Liver (tissue), 9 donors: ENCODE measurements around the gene CTSE. TPM values are rescaled to one million over a fixed set of nuclear protein-coding genes. Genes with fewer than 3 reads are reported as not detected.

Experiments used
- DNase-seq: peaks from one replicate; pipeline ENCODE4 v3.0.0-alpha.2; 2017; ENCODE audit warnings: low spot score
- H3K27ac ChIP-seq, 2 donors: one replicate each; pipeline ENCODE4 v1.7.0; 2013; ENCODE audit warnings: inconsistent platforms in 2 of 2, low read length in 2 of 2, control low read depth in 1 of 2, low read depth in 1 of 2, mild to moderate bottlenecking in 1 of 2
- H3K27me3 ChIP-seq, 4 donors: one replicate each; pipeline versions ENCODE4 v1.6.1 to v1.7.0; 2013; ENCODE audit warnings: low read length in 3 of 4, inconsistent platforms in 1 of 4, mild to moderate bottlenecking in 1 of 4, moderate library complexity in 1 of 4; ENCODE audit not compliant: control insufficient read depth in 4 of 4, insufficient read depth in 4 of 4
- H3K36me3 ChIP-seq, 4 donors: one replicate each; pipeline versions ENCODE4 v1.6.1 to v1.7.0; 2013; ENCODE audit warnings: low read length in 3 of 4, mild to moderate bottlenecking in 3 of 4, low read depth in 1 of 4, moderate library complexity in 1 of 4; ENCODE audit not compliant: control insufficient read depth in 4 of 4, insufficient read depth in 3 of 4
- H3K4me1 ChIP-seq, 4 donors: one replicate each; pipeline versions ENCODE4 v1.6.1 to v1.7.0; 2013; ENCODE audit warnings: low read length in 3 of 4, mild to moderate bottlenecking in 3 of 4, moderate library complexity in 1 of 4; ENCODE audit not compliant: control insufficient read depth in 4 of 4, insufficient read depth in 4 of 4
- H3K4me3 ChIP-seq, 3 donors: one replicate each; pipeline versions ENCODE4 v1.6.1 to v1.7.0; 2013; ENCODE audit warnings: low read length in 3 of 3, control low read depth in 1 of 3, low read depth in 1 of 3, mild to moderate bottlenecking in 1 of 3
- H3K9ac ChIP-seq, 2 donors: one replicate each; pipeline ENCODE4 v1.7.0; 2013; ENCODE audit warnings: low read length in 2 of 2, mild to moderate bottlenecking in 2 of 2, moderate library complexity in 2 of 2, control low read depth in 1 of 2, low read depth in 1 of 2
- H3K9me3 ChIP-seq, 4 donors: one replicate each; pipeline versions ENCODE4 v1.6.1 to v1.7.0; 2013; ENCODE audit warnings: low read length in 3 of 4; ENCODE audit not compliant: control insufficient read depth in 4 of 4
- EGR1 ChIP-seq, 2 donors: IDR thresholded peaks; 2 replicates each; pipeline ENCODE4 v1.6.1; 2016 to 2018; ENCODE audit warnings: antibody characterized with exemption in 2 of 2, low read depth in 2 of 2
- FOXA1 ChIP-seq: IDR thresholded peaks from 2 replicates; pipeline ENCODE4 v1.6.1; 2016; ENCODE audit warnings: antibody characterized with exemption
- FOXA2 ChIP-seq: IDR thresholded peaks from 2 replicates; pipeline ENCODE4 v1.6.1; 2016; ENCODE audit warnings: antibody characterized with exemption
- GABPA ChIP-seq, 2 donors: IDR thresholded peaks in 1 of 2; conservative IDR thresholded peaks in 1 of 2; 2 replicates each; pipeline ENCODE4 v1.6.1; 2016; ENCODE audit warnings: antibody characterized with exemption in 2 of 2, mild to moderate bottlenecking in 1 of 2, moderate library complexity in 1 of 2
- HNF4G ChIP-seq: IDR thresholded peaks from 2 replicates; pipeline ENCODE4 v1.6.1; 2016; ENCODE audit warnings: antibody characterized with exemption
- NR2F2 ChIP-seq: IDR thresholded peaks from 2 replicates; pipeline ENCODE4 v1.6.1; 2016; ENCODE audit warnings: antibody characterized with exemption
- RAD21 ChIP-seq, 2 donors: IDR thresholded peaks; 2 replicates each; pipeline ENCODE4 v1.6.1; 2016; ENCODE audit warnings: antibody characterized with exemption in 2 of 2, mild to moderate bottlenecking in 2 of 2
- RXRA ChIP-seq, 2 donors: IDR thresholded peaks; 2 replicates each; pipeline ENCODE4 v1.6.1; 2017 to 2018; ENCODE audit warnings: antibody characterized with exemption in 2 of 2, mild to moderate bottlenecking in 1 of 2
- SP1 ChIP-seq: IDR thresholded peaks from 2 replicates; pipeline ENCODE4 v1.6.1; 2018; ENCODE audit warnings: antibody characterized with exemption, mild to moderate bottlenecking
- TAF1 ChIP-seq: conservative IDR thresholded peaks from 2 replicates; pipeline ENCODE4 v1.6.1; 2016; ENCODE audit warnings: antibody characterized with exemption, mild to moderate bottlenecking
- YY1 ChIP-seq: IDR thresholded peaks from 2 replicates; pipeline ENCODE4 v1.6.1; 2016; ENCODE audit warnings: antibody characterized with exemption, mild to moderate bottlenecking
- WGBS: extraction: QIAGEN DNeasy Blood & Tissue Kit; methylation state at CpG from one replicate; pipeline ENCODE4 v1.1.7; 2013; 5-methylcytosine and 5-hydroxymethylcytosine counted together
- polyA plus RNA-seq, 2 donors: library from polyadenylated mRNA; stranded (reverse) in 1 of 2; unstranded in 1 of 2; fragments of 200-250 nt in 1 of 2; fragments of >200 nt in 1 of 2; fragmentation: Nextera tagmentation in 1 of 2; extraction: Ambion mirVana in 1 of 2; gene quantifications; one replicate each; pipeline versions ENCODE4 v1.2.1 to v1.2.3, GENCODE V29; 2013 to 2015
- total RNA-seq, 2 donors: library from RNA; depleted of rRNA; stranded (reverse); fragments of >200 nt; gene quantifications; one replicate each; pipeline ENCODE4 v1.2.3, GENCODE V29; 2014
- TF ChIP-seq, protein P1 (sequence below): IDR thresholded peaks from 2 replicates; pipeline ENCODE4 v1.6.1; 2016; ENCODE audit warnings: antibody characterized with exemption
- TF ChIP-seq, protein P2 (sequence below): IDR thresholded peaks from 2 replicates; pipeline ENCODE4 v1.6.1; 2016; ENCODE audit warnings: antibody characterized with exemption
- TF ChIP-seq, protein P3 (sequence below): IDR thresholded peaks from 2 replicates; pipeline ENCODE4 v1.6.1; 2016; ENCODE audit warnings: antibody characterized with exemption, mild to moderate bottlenecking
- TF ChIP-seq, protein P4 (sequence below): fragments of 150-350 bp; IDR thresholded peaks from 2 replicates; pipeline ENCODE4 v1.5.1; 2017; ENCODE audit warnings: improper control_type of control experiment, low read depth, low read length; ENCODE audit not compliant: missing input control
- donor health status: healthy.
- donor health status: healthy.
- donor health status: healthy.
- donor health status: healthy.
- donor health status: healthy.

The CTSE gene
- total and polyA plus RNA-seq, 4 donors: under 0.01 to 32.8 (median 0.06) TPM

DNA sequence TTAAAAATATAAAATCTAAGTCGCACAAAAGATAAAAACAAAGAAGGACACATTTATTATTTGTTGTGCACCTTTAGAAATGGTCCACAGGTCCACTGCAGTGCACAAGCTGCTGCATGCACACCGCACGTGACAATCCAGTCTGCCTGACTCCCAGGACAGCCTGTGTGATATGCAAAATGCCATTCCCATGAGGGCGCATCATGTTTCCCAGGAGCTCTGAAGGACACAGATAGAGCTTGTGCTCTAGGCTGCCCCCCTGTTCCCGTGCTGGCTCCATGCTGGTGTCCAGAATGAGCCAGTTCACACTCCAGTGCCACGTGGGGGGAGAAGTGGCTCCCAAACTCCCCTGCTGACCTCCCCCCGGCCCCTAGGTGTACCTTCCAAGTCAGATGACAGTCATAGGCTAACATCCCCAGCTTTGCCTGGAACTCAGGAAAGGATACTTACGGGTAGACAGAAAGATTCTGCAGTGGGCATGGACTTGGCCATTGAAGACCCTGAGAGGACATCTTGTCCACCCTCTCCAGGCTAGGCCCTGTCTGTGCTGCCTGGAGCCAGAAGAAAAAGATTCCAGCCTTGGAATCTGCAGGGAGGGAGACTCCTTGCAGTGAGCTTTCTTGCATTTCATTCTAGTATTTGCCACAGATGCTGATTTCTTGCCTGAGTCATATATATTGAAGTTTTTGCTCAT is 46.8 kb downstream of the CTSE start:
- DNase-seq: no peak
- Histone ChIP-seq H3K4me3 (no peak overlapping the region), H3K36me3 (no peaks in the 10 kb centered on the region), H3K27me3 (no peaks in the 10 kb centered on the region), H3K9me3 (no peaks in the 10 kb centered on the region), H3K9ac (no peak overlapping the region), H3K27ac (no peak overlapping the region), H3K4me1 (no peaks in the 10 kb centered on the region)
- 57% methylated on average over 8 of the region's 8 CpGs for WGBS
- no peak for TF ChIP-seq RXRA (IDR thresholded peaks at IDR 0.05)
- no peak for TF ChIP-seq GABPA (IDR thresholded peaks at IDR 0.05 in 1 of 2, conservative IDR thresholded peaks at IDR 0.05 in 1 of 2)
- TF ChIP-seq SP1: no peak
- TF ChIP-seq, protein P1, sequence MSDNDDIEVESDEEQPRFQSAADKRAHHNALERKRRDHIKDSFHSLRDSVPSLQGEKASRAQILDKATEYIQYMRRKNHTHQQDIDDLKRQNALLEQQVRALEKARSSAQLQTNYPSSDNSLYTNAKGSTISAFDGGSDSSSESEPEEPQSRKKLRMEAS: no peak
- TF ChIP-seq YY1: no peak
- TF ChIP-seq, protein P2, sequence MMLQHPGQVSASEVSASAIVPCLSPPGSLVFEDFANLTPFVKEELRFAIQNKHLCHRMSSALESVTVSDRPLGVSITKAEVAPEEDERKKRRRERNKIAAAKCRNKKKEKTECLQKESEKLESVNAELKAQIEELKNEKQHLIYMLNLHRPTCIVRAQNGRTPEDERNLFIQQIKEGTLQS: no peak
- TF ChIP-seq EGR1 (IDR thresholded peaks at IDR 0.05; ENCODE audit: low read depth in 2 of 2): no peak
- TF ChIP-seq, protein P3, sequence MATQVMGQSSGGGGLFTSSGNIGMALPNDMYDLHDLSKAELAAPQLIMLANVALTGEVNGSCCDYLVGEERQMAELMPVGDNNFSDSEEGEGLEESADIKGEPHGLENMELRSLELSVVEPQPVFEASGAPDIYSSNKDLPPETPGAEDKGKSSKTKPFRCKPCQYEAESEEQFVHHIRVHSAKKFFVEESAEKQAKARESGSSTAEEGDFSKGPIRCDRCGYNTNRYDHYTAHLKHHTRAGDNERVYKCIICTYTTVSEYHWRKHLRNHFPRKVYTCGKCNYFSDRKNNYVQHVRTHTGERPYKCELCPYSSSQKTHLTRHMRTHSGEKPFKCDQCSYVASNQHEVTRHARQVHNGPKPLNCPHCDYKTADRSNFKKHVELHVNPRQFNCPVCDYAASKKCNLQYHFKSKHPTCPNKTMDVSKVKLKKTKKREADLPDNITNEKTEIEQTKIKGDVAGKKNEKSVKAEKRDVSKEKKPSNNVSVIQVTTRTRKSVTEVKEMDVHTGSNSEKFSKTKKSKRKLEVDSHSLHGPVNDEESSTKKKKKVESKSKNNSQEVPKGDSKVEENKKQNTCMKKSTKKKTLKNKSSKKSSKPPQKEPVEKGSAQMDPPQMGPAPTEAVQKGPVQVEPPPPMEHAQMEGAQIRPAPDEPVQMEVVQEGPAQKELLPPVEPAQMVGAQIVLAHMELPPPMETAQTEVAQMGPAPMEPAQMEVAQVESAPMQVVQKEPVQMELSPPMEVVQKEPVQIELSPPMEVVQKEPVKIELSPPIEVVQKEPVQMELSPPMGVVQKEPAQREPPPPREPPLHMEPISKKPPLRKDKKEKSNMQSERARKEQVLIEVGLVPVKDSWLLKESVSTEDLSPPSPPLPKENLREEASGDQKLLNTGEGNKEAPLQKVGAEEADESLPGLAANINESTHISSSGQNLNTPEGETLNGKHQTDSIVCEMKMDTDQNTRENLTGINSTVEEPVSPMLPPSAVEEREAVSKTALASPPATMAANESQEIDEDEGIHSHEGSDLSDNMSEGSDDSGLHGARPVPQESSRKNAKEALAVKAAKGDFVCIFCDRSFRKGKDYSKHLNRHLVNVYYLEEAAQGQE: no peak
- no peak for TF ChIP-seq FOXA2

DNA sequence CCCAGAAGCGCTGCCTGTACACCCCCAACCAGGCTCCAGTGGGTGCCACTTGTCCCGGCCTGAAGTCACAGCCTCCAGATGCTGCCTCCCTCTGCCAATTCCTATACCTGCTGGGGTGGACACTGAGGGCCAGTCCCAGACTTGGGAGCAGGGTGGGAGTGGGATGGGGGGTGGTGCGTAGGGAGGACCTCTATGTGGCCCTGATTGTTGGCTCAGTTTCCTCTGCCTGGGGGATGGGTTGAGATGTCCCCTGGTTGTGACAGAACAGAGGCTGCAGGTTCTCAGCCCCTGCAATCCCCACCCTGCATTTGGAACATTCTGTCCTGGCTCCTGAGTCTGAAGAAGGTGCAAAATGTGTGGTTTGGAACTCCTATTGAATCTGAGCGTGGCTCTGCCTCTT is 47.7 kb downstream of the CTSE start:
- no peaks in the 10 kb centered on the region for H3K27me3 ChIP-seq
- H3K27ac ChIP-seq: no peak overlapping the region
- H3K4me3 ChIP-seq: no peak overlapping the region
- H3K4me1 ChIP-seq: no peaks in the 10 kb centered on the region
- 89% methylated on average over 4 of the region's 4 CpGs for WGBS
- H3K36me3 ChIP-seq: no peaks in the 10 kb centered on the region
- TF ChIP-seq FOXA1 (no peak), EGR1 (IDR thresholded peaks at IDR 0.05; ENCODE audit: low read depth in 2 of 2) (no peak), TAF1 (no peak), GABPA (IDR thresholded peaks at IDR 0.05 in 1 of 2, conservative IDR thresholded peaks at IDR 0.05 in 1 of 2) (no peak), NR2F2 (no peak), RAD21 (IDR thresholded peaks at IDR 0.05) (no peak), FOXA2 (no peak), YY1 (no peak), HNF4G (no peak)
- TF ChIP-seq, protein P2: no peak
- TF ChIP-seq, protein P1: no peak
- TF ChIP-seq, protein P4, sequence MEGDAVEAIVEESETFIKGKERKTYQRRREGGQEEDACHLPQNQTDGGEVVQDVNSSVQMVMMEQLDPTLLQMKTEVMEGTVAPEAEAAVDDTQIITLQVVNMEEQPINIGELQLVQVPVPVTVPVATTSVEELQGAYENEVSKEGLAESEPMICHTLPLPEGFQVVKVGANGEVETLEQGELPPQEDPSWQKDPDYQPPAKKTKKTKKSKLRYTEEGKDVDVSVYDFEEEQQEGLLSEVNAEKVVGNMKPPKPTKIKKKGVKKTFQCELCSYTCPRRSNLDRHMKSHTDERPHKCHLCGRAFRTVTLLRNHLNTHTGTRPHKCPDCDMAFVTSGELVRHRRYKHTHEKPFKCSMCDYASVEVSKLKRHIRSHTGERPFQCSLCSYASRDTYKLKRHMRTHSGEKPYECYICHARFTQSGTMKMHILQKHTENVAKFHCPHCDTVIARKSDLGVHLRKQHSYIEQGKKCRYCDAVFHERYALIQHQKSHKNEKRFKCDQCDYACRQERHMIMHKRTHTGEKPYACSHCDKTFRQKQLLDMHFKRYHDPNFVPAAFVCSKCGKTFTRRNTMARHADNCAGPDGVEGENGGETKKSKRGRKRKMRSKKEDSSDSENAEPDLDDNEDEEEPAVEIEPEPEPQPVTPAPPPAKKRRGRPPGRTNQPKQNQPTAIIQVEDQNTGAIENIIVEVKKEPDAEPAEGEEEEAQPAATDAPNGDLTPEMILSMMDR: no peak
- DNase-seq: no peak
- H3K9me3 ChIP-seq: no peaks in the 10 kb centered on the region
- H3K9ac ChIP-seq: no peak overlapping the region
